Measurements from ENCODE around the gene SEMA3B.

- TF ChIP-seq CTCF (IDR thresholded peaks at IDR 0.05; ENCODE audit: low read depth, low read length, poor library complexity, severe bottlenecking) (no peak), EZH2phosphoT487 (IDR thresholded peaks at IDR 0.05; ENCODE audit: borderline replicate concordance, low read length) (no peak)
These were observed 17.7 kb upstream of the SEMA3B start for GRCh38 chr3:50251220-50251619.
